ENCODE data around the gene IFT25.
A peak's percentile ranks its signal among the peaks of the same experiment; 100 is the strongest.

Gene IFT25

DNA sequence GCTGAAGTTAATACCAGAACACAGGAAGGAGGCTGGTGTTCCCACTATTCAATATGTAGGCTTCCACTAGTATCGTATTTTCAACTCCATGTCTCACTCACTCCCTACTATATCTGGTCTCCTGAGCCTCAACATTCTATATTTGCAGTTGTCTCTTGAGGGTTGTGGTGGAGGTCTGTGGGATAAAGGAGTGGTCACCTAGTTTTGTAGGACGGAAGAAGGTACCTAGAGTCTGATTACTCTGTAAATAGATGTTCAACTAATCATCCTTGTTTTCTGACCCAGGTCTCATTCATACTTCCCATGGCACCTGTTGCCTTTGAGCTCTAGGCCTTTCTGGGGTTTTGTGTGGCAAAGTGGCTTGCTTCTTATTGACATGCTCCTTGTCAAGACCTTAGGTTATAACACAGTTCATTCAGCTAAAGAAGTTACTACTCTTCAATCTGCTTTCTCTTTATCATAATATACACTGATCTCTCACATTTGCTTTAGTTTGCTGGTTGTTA, 18.1 kb downstream of the IFT25 start:
- DNase-seq (ENCODE audit: low spot score): no peak

DNA sequence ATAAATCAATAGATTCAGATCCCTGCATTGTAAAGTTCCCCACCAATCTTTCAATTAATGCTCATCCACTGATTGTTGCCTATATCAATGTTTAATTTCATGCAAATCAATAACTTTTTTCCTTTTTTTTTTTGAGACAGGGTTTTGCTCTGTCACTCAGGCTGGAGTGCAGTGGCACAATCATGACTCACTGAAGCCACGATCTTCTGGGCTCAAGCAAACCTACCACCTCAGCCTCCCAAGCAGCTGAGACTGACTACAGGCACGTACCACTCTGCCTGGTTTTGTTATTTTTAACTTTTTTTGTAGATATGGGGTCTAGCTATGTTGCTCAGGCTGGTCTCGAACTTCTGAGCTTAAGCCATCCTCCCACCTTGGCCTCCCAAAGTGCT, 25.8 kb downstream of the IFT25 start:
- no peak for DNase-seq (ENCODE audit: low spot score)

DNA sequence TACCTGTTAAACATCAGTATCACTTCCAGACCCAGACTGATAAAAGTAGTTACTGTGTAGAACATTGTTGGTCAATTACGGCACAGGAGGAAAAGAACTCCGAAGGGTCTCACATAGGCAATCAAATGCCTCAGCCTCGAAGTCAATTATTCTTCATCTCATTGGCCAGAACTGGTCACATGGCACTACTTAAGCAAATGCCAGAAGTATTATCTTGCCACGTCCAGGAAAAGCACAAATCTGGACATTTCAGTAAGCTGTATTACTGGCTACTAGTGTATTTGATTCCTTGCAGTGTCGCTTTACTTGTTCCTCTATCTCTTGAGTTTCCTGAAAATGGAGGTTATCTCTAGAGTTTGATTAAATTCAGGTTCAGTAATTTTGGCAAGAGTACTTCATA, 27.2 kb downstream of the IFT25 start:
- DNase-seq (ENCODE audit: low spot score): no peak

- no peak for DNase-seq (ENCODE audit: low spot score)
Observed at GRCh38 chr1:53913352-53914033, 32.0 kb downstream of the IFT25 start.

- no peak for DNase-seq (ENCODE audit: low spot score)
Observed at GRCh38 chr1:53911442-53911841, 34.1 kb downstream of the IFT25 start.

- no peak for DNase-seq (ENCODE audit: low spot score)
Observed at GRCh38 chr1:53909946-53910345, 35.6 kb downstream of the IFT25 start.

GRCh38 chr1:53906121-53906520, 39.4 kb downstream of the IFT25 start:
- DNase-seq (ENCODE audit: low spot score): no peak

DNA sequence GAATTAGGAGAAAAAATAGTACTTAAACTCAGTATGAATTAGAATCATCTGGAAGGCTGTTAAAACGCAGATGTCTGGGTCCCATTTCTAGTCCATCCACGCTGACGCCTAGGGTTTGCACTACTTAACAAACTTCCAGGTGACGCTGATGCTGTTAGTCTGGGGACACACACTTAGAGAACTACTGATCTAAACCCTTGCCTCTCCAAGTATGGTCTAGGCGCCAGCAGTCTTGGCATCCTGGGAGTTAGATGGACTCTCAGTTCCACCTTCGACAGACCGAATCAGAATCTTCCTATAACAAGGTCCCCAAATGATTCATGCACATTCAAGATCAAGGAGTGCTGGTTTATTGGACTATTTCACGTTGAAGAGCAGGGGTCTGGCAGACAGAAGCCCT, 40.0 kb downstream of the IFT25 start:
- DNase-seq (ENCODE audit: low spot score): no peak

DNA sequence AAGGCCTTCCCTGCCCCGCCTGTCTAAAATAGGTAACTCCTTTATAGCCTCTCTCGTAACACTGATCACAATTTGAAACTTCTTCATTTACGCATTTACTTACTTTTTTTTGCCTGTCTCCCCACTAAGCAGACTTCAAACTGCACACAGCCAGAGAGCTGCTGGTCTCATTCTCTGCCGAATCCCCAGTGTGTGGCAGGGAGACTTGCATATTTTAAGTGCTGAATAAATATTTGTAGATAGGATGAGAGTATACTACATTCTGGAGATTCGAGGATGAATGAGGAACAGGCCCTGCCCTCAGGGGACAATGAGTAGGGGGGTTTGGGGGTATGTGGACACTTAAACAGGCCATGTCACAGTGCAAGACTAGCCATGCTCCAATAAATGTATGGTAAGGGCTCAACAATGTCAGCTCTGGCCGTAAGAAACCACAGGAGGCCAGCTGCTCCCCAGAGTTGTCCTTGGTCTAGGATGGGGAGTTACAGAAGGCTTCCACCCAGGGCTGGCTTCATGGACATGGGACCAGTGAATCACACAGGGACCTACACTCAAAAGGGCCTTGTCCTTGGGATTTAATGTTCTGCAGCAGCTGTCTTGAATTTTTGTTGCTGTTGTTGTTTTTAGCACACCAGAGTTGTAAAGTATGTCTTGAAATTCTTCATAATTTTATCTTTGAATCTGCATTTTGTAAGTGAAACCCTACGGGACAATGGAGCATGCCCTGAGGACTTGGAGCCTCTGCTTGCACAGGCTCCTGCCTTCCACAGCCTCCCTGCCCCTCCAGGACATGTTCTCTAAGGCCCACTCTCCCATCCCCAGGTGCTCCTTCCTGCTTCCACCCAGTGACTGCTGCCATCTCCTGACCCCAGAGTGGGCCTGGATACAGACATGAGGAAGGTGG, 43.0 kb downstream of the IFT25 start:
- DNase-seq (ENCODE audit: low spot score): no peak

- no peak for DNase-seq (ENCODE audit: low spot score)
Observed at GRCh38 chr1:53899708-53900107, 45.8 kb downstream of the IFT25 start.

- no peak for DNase-seq (ENCODE audit: low spot score)
Observed at GRCh38 chr1:53899206-53899628, 46.3 kb downstream of the IFT25 start.

DNA sequence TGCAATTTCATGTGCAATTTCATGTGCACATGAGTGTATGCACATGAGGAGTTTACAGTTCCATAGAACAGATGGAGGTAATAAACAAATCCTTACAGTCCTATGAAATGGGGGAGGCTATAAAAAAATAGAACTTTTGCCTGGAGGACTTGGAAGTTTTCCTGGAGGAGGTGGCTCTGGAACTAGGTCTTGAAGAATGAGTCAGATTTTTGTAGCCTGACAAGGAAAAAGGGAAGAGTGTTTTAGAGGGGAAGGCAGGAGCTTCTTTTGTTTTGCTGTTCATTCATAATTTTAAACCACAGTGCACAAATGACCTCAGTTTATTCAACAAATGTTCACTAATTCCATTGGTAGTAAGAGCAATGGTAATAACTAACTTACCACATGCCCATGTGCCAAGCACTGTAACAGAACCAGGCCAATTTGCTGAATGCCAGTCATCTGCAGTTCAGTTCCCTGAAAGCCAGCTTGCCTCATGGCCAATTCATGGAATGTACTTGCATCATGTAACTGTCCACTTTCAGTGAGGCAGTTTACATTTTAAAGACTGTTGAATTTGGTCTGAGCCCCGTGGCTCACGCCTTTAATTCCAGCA, 48.8 kb downstream of the IFT25 start:
- no peak for DNase-seq (ENCODE audit: low spot score)

- DNase-seq (ENCODE audit: low spot score): no peak
Observed at GRCh38 chr1:53895421-53895820, 50.1 kb downstream of the IFT25 start.

- no peak for DNase-seq (ENCODE audit: low spot score)
Observed at GRCh38 chr1:53894644-53895043, 50.9 kb downstream of the IFT25 start.

GRCh38 chr1:53893999-53894636, 51.4 kb downstream of the IFT25 start, which contains the start of gene DIO1:
TSS of gene DIO1 (plus strand) at chr1:53894187. CDS start at chr1:53894211, 24 bp downstream.
- DNase-seq (ENCODE audit: low spot score): no peak

- DNase-seq (ENCODE audit: low spot score): no peak
Observed at GRCh38 chr1:53892911-53893310, 52.6 kb downstream of the IFT25 start.

DNA sequence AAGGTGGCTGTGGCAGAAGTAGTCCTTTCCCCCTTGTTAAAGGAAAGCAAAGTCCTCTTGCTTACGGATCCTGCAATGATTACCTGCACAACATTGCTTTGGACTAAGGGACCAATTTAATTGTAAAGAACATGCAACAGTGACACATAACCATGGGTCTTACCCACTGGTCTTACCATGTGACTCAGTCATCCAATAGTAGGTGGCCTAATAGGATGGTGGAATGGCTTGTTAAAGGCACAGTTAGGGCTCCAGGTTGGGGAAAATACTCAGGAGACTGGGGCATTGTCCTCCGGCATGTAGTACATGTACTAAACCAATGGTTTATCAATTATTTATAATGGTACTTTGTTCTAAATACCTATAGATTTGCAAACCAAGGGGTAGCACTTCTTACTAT, 53.8 kb downstream of the IFT25 start:
- no peak for DNase-seq (ENCODE audit: low spot score)

DNA sequence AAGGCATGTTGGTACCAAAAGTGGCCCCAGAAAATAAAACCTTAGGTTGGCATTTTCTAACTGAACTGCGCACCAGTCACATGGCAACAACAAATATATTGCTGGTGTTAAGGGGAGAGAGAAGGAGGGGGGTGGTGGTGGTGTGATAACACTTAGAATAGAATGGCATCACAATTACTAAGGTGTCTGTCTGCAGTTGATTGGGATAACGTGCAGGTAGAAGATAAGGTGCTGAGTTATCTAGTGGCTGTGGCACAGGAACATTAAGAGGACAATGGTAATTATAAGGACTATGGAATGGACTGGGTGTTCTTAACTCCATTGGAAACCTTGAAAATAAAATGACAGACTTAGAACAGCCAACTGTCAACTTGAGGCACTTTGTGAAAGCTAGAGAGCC, 54.5 kb downstream of the IFT25 start:
- no peak for DNase-seq (ENCODE audit: low spot score)

GRCh38 chr1:53890522-53890941, 55.0 kb downstream of the IFT25 start:
- DNase-seq (ENCODE audit: low spot score): no peak

DNA sequence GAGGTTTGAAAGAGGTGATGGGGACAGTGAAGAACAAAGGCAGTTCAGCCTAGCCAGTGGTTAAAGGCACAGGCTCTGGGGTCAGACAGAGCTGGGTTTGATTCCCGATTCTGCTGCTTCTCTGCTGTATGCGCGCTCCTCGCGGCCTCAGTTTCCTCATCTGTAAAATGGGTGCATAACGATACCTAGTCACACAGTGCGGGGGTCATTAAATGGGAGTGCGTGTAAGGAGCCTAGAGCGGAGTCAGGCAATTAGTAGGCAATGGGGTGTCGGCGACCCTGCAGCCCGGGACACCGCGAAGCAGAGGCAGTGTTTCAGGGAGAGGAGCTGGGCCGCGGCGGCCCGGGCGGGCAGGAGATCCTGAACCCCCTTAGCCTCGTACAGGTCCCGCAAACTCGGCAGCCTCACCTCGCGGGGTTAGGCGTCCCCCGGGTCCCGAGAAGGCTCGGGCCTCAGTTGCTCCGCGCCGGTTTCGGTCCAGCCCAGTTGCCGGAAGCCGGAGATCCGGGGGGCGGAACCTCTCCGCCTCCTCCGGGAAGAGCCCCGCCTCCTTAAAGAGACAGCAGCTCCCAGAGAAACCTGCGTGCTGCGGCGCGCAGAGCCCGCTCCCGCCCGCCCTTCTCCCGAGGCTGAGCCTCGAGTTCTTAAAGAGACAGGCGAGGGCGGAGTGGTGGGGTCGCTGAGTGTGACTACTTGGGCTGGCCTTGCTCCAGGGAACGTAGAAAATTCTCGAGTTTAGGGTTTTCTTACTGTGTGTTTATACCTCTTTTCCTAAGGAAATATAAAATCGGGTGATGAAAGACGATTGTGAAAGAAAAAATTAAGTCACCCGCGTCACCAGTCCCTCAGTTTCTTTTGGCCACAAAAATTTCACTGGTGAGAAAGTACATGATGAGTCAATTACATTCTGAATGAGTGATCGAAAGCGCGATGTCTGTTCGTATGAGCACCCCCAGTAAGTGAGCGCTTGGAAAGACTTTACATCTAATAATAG, 55.9 kb downstream of the IFT25 start, which contains the start of gene YIPF1:
Gene YIPF1, minus strand, starts transcription at position 494 of the 995 bp plus-strand sequence. CDS start 860 bp downstream, outside the sequence.
- DNase-seq (ENCODE audit: low spot score): peak; percentile 86

- DNase-seq (ENCODE audit: low spot score): peak; percentile 59
Observed at GRCh38 chr1:53888681-53889080, 56.8 kb downstream of the IFT25 start.
